SW 1271 (cell line): Measurements from ENCODE around the gene NTM.

Source experiments
- DNase-seq, 2 experiments: peaks; one replicate each; lab custom pipeline; 2025; lab: John Stamatoyannopoulos, UW

Gene NTM

DNA sequence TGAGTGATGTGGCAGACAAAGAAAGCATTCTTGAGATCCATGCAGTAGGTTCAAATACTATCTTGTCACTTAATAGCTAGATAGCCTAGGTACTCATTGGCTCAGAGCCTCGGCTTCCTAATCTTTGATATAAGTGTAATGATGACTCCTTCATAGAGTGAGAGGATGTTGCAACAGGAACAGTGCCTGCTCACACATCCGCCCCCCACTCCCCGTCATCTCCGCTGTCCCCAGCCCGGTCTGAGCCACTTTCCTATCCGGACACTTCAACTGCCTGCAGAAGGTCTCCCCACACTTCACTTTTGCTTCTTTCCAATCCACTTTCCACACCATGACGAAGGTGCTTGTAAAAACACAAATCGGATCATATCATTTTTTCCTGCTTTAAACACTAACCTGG is 128.8 kb downstream of the NTM start:
- DNase-seq: no peak

DNA sequence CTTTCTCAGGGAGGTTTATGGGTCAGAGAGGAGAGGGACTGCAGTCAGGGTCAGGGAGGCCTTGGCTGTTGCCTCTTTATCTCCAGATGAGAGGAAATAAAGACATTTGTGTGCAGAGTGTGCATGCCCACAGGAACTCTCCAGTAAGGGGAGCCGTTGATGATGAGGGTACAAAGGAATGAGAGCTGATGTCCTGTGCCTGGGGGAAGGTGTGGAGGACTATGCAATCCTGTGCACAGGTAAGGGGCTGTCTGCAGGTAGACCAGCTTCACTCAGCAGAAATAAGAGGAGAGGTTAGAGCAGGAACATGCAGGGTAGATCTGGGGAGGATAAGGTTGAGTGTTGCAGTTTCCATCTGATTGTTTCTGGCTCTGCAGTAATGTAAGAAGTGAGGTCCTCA is 132.6 kb downstream of the NTM start:
- DNase-seq: no peak

DNA sequence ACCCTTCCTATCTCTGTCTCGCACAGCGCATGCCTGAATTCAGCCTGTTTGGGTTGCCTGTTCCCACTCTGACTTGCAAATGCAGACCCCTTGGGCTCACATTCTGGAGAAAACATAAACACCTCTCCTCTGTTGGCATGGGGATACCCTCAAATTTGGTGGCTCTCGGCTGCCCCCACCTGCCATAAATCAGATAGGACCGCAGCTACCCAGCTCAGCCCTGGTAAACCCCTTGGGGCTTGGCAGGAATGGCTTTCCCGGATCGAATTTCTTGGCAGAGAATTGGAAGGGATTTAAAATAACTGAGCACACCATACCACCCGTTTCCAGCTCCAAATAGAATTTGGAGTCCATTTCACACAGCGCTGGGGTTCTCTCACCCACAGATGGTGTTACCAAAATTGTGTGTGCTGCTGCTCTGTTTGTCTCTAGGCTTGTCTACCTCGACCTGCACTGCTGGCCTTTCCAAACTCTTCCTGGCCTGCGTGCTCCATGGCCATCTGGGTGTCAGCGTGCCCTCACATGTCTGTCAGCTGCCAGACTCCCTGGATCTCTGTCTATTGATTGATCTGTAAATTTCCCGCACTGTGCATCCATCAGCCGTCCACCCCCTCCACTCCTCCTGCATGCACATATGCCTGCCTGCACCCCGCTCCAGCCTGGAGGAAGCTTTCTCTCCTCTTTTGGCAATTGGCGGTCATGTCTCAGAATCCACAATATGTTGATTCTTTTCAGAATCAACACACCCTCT is 134.0 kb downstream of the NTM start:
- DNase-seq: no peak

DNA sequence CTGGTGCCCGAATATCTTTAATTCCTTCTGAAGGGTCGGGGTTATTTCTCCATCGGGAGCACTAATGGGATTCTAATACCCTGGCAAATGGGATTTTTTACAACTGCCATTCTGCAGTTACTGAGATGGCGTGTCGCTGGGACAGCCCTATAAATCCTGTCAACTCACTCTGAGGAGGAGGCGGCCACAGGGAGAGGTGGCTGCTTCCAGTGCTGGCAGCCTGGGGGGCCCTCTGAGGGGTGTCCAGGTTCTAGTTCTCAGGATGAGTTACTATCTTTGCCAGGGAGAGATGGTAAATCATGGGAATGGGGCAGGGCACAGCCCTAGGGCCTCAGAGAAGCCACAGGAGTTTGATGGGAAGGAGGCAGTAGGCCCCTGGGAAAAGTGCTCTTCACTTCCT is 135.9 kb downstream of the NTM start:
- DNase-seq: no peak

DNA sequence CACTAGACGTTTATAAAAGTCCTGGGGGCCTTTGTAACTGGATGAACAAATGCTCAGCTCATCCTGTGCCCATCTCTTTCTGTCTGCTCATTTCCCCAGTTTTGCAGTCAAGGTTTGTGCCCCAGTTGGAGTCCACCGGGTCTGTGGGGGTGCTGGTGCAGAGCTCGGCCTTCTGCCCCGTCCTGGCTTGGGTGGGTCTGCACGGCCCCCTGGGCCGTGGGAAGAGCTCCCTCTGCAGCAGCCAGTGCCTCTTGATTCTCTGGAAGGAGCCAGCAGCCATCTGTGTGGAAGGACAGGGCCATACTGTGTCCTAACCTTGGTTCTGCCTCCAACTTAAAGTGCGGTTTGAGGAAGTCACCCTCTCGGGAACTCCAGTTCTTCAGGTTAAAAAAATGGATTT is 140.2 kb downstream of the NTM start:
- DNase-seq: no peak

DNA sequence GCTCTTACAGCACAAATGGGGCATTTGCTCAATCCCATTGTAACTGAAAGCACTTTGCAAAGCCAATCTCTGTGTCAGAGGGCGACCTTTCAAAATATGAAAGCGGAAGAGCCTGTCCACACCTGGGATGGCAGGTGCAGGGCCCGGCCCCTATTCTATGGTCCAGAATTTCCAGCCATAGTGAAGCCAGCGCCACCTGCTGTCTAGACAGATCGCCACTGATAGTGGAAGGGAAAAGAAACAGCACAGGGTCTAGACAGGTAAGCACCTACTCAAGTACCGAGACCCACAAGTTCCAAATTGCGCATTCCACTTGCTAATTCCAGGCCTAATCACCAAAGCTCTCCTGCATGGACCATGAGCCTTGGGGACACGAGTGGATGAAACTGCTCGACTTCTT is 141.4 kb downstream of the NTM start:
- DNase-seq: no peak

DNA sequence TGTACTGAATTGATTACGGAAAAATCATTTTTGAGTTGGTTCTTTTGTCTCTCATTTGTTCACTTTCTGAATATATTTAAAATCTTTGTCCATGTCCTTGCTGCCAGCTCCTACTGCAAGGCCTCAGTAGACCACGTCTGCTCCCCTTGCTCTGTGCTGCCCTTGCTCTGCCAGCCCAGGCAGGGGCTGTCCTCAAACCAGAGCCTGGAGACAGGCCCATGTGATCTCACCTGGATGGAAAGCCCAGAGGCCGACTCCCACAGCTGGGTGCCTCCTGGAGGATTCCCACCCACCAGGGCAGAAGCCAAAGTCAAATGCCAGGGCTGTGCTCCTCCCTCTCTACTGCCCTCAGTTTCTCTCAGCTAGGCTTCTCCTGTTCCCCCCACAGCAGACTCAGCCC is 141.8 kb downstream of the NTM start:
- no peak for DNase-seq

DNA sequence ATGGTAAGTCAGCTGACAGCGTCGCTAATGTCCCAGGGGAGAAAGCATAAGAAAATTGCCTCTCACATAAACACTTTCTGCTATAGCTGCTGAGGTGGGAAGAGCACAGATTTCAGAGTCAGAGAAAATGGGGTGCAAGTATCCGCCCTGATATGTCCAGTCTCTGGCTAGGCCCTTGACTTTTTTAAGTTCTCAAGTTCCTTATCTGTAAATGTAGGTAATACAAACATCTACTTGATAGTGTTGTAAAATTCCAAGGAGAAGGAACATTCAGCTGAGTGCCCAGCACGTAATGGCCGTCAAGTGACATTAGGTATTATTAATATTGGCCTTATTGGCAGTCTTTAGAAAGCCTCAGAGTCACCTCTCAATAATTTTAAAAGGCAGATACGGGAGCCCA is 143.6 kb downstream of the NTM start:
- no peak for DNase-seq

DNA sequence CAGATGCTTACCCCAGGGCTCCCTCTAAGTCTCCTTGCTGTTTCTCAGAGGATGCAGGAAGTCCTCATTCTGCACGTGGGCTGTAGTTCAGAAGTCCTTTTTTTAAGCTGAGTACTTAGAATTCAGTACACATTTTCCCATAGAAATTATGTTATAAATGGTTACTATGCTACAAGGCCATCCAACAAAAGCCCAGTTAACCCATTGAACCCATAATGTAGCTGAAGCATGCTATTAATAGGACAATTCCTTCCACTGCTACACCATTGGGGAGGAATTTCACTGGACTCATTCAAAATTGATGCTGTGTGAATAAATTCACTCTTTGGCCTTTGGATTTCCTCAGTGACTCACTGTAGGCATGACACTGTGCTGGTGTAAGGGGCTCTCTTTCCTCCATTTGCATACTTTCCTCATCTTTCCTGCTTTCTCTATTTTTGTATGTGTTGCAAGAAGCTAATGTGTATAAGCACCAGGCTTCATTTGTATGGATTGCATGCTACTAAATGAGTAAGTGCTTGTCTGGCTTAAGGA is 148.0 kb downstream of the NTM start:
- no peak for DNase-seq

DNA sequence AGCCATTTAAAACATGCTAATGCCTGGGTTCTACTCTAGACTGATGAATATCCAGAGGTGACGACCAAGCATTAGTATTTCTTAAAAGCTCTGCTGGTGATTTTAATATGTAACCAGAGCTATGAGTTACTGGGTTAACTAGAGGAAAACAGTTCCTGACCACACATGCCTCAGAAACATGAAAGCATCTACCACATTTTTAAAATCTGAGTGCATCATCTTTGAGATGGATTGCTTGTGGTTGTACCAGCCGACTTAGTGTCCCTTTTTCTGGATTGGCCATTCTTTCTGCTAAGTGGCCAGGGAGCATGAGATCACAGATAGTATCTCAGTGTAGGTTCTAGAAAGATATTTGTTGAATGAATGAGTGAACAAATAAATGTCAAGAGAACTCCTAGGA is 152.4 kb downstream of the NTM start:
- no peak for DNase-seq

DNA sequence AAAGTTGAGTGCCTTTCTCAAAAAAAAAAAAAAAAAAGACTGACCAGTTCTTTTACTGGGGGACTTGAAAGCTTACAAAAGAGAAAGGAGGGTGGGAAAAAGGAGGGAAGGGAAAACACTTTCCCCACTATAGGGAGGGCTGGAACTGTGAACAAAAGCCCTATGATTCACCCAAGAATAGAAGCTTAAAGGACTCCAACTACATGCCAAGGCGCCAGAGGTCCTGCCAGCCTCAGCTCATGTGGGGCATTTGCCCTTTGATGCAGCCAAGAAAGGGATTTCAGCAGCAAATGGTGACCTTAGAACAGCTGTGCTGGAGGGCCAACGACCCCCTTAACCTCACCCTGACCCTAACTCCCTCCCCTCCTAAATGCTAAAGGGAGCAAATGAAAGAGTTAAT is 160.0 kb downstream of the NTM start:
- no peak for DNase-seq

DNA sequence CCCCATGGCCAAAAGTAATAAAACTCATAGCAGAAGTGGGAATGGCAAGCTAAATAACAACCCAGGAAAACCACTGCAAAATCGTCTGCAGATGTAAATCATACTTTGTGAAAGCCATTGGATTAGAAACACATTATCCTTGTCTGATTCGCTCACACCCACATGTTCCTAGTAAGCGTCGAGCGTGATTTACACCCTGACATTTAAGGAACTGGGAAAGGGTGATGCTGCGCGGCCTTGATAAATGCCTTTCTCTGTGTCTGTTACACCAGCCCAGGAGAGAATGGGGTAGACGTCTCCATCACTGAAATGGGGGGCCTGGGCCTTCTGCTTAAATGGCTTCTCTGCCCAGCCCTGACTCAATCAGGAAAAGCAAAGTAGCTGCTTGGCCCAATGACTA is 162.7 kb downstream of the NTM start:
- DNase-seq: no peak

DNA sequence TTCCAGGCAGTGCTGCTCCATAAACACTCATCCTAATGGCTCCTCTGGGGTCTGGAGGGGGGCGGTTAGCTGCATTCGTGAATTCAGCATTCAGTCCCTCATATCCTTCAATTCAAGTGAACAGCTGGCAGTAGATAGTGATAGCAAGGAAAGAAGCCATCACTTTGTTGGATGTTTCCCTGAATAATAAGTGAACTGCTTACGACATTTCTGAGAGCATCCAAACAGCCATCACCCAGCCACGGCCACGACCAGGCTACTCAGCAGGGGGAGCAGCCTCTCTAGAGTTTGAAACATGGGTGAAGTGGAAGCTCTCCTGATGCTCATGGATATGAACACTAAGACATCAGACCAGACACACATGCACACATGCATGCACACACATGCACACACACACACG is 163.6 kb downstream of the NTM start:
- DNase-seq: no peak

DNA sequence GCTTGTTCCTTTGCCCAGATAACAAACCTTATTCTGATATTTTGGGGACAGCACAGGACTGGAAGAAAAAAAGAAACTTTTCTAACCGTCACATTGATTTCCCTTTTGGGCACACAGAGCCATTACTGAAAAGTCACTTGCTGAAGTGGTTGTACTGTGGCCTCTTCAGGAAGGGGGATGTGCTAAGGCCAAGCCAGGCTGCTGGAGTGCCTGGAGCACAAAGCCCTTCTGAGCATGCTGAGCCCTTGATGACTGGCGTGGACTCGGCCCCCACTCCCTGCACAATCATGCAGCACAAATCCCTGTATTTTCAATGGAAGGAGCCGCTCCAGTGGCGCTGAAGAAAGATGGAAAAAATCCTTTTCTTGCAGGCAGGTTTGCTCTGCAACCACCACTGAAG is 164.2 kb downstream of the NTM start:
- no peak for DNase-seq

DNA sequence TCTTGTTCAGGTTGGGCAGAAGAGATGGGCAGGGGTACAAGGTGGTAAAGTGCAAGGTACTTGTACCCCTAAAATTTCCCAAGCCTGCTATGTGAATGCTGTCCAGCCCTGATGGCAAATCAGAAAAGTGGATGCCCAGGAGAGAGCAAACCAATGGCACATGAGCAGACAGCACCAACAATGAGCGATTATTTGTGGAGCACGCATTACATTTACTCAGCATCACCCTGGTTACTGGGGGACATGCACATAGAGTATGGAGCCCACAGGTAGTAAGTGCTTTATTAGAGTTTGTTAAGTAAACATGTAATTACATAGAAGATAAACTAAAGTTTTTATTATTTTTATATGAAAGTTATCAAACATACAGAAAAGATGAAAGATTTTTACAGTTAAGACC is 165.7 kb downstream of the NTM start:
- no peak for DNase-seq

DNA sequence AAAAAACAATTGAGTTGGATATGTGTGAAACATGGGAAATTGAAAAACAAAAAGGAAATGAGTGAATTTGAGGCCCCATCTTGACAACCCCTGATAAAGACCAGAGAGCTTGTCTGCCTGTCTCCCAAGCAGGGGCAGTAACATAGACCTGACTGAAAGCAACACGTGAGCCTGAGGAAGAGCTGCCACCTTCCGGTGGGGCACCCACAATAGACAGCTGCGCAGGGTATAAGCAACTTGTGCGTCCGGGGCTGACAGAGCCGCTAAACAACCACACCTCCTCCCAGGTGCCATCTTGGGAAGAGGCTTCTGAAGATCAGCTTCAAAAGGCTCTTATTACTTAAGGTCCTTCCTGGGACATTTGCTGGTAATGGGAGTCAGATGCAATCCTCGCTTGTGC is 166.8 kb downstream of the NTM start:
- no peak for DNase-seq

DNA sequence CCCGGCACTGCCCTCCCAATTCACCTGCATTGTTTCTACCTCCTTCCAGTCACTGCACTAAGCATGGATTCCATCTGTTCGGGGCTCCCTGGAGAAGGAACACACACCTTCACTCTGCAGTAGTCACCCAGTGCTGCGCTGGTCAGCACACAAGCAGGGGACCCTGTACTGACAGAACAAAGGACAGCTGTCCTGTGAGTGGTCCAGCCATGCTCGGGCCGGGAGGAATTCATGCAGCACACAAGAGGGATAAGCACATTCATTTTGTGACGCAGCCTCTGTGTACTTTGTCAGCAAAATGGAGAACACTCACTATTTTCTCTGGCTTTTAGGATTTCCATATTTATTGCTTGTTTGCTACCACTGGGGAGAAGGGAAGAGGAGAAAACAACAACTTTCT is 167.3 kb downstream of the NTM start:
- no peak for DNase-seq

DNA sequence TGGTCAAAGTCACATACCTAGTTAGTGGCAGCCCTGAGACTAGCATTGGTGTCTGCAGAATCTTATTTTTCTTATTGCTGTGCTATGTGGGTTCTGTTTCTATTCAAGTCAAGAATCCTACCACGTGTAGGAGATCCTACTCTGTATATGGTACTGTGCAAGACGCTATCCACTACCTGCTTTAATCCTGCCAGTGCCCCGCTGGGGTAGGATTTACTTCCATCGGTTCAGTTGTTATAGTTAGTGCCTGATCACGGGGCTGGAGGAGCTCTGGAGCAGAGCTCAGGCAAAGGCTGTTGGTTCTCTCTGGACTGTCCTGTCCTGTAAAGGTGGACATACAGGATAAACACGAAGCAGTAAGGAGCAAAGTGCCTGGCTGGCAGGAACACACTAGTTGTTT is 167.9 kb downstream of the NTM start:
- no peak for DNase-seq

DNA sequence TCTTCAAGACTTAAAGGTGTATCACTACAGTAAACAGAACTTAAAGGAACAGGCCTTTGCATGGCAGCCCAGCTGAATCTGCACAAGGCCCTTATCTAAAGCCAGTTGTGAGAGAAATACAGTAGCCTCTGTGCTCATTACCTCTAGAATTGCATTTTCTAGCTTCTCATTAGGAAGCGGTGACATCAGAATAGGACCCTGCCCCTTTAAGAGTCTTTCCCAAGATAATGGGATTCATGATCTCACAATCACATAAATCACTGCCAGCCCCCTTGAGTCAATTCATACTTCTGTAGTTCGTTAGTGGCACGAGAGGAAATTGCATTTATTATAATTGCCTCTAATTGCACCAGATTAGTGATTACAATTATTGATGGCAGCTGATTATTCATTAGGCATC is 170.3 kb downstream of the NTM start:
- no peak for DNase-seq

DNA sequence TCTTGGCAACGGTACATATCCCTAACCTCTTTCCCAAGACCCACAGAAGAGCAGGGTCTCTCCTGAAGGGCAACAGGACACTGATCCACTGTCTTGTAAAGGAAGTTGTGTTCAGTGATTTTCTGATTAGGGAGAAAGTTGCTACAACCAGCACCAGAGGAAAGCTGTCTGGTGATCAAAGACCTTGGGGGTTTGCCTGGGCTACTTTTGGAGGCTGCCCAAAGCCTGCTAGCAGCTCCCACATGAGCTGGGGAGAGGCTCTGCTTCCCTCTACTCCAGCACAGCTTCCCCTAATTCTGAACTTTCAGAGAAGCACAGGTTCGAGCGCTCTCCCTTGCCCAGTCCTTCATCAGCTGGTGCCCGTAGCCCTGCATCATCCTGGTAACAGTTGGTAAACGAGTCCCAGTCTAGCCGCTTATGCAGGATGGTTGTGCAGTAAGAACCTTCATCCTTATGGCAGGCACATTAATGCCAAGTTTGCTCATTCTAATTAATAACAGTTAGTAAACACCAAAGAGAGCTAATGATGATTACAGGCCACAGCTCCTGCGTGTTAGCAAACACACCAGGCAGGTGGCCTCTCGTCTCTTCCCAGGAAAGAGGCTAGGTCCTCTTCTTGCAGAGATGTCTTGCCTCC is 173.1 kb downstream of the NTM start:
- no peak for DNase-seq

DNA sequence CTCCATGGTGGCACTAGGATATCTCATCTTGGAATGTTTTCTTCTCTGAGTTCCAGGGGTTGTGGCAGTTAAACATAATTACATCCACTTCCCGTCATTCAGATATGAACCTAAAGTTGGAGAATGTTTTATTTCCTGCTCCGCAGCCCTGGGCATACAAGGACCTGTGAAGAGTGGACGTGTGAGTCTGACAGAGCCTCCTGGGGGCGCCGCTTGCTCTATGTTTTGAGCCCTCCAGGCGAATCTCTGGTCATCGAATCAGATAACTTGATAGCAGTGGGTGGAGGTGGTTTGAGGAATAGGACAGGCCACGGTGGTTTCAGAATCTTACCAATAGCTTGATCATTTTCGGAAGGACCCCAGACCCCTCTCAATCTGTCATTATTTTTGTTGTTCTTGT is 174.2 kb downstream of the NTM start:
- no peak for DNase-seq

DNA sequence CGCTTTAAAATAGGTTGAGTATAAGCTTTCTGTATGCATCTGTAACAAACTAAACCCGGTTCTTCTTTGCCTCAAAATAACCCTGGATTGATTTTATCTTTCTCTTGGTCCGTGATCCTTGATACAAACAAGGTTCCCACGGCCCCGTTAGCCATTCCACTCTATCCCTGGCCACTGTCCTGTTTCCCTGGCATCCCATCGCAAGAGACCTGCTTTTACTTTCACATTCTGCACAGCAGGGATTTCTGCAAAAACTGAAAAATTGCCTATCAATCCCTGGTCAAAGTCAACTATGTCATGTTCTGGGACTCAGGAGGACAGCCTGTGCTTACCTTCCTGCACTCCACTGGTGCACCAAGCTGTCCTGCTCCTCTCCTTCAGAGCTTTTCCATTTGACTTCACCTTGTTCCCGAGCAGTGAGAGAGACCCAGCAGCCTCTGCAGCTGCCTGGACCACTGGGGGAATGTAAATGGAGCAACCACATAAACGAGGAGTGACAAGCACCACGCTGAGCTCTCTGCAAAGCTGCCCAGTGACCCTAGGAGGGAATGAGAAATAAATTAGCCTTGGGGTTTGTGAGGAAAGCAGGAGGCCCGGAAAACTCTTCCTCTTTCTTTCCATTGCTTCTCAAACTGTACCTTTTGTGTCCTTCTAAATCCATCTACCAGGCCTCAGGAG is 175.9 kb downstream of the NTM start:
- DNase-seq: no peak

DNA sequence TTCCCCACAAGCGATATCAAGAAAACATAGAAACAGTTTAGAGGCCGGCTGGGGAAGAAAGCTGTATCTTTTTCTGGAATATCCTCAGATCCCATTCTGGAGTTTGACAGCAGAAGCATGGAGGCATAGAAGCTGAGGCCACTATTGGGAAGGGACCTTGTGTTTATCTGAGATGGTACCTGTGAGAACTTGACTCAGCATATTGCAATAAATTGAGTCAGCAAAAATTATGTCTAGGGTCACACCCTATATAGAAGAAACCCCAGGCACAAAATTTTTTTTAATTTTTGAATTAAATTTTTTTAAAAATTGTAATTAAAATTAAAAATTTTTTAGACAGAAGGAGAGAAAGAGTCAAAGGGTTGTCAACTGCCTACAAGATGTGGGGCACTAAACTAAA is 178.7 kb downstream of the NTM start:
- no peak for DNase-seq
